ENCODE measurements around the gene SKAP2. TPM values are rescaled to one million over a fixed set of nuclear protein-coding genes. Genes with fewer than 3 reads are reported as not detected.

SKAP2 gene
- total RNA-seq, 1 experiment from 2014 or later, result 3.2 TPM

DNA sequence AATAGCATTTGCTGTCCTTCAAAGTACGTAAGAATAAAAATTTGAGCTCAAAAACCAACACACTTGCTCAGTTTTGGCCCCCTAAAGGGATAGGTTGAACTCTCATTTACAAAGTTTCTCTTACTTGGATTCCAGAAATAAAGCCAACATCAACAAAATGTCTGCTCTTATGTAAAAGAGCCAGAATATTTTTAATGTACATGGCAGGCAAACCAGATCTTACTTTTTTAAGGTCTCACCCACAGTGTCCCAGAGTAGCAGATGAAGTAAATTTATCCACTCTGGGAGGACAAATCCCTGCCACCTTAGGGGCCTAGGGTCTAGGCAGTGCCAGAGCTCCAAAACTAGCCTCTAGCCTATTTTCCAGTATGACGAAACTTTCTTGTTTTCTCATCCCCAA is 159.6 kb downstream of the SKAP2 start:
- H2AFZ ChIP-seq (ENCODE audit: low read length), result no peak overlapping the region
- no peak overlapping the region for H2BK120ac ChIP-seq (ENCODE audit: low read depth, low read length, poor library complexity, severe bottlenecking)
- no peak overlapping the region for H3K4me3 Mint-ChIP-seq
- H3K9me3 ChIP-seq (ENCODE audit: control insufficient read depth, low read depth, low read length), result no peaks in the 10 kb centered on the region
- H3K4me1 Mint-ChIP-seq, result peaks cover 0 to 4% of the 10 kb centered on the region in 2 experiments; a peak in 2 of 4 replicates
- no peak overlapping the region for H4K91ac ChIP-seq (ENCODE audit: insufficient read length, low read depth, low read length)
- H3K27ac Mint-ChIP-seq, result no peak overlapping the region
- no peak overlapping the region for H2AK5ac ChIP-seq (ENCODE audit: insufficient read length, low read length)
- H2BK20ac ChIP-seq (ENCODE audit: low read depth, low read length, poor library complexity, severe bottlenecking), result no peak overlapping the region
- no peak overlapping the region for H3K27ac ChIP-seq (ENCODE audit: insufficient read length, low read depth, low read length)
- no peaks in the 10 kb centered on the region for H3K4me1 ChIP-seq (ENCODE audit: insufficient read depth, low read length)
- no peaks in the 10 kb centered on the region for H3K23me2 ChIP-seq (ENCODE audit: insufficient read length, low read depth, low read length, poor library complexity, severe bottlenecking)
- no peak overlapping the region for H3K4ac ChIP-seq (ENCODE audit: low read depth, low read length)
- H3K23ac ChIP-seq (ENCODE audit: insufficient read length, low read depth, low read length), result no peak overlapping the region
- WGBS (ENCODE audit: extremely low coverage, insufficient read length, low lambda C conversion rate), result no CpG with 5 or more reads among the region's 2 CpGs
- no peak for DNase-seq
- no peaks in the 10 kb centered on the region for H3K79me2 ChIP-seq (ENCODE audit: insufficient read depth, low read length)
- H4K8ac ChIP-seq (replicated peaks; ENCODE audit: insufficient read length, low read depth, low read length), result no peak overlapping the region
- no peak overlapping the region for H3K56ac ChIP-seq (ENCODE audit: insufficient read length, low read depth, low read length)
- no peak overlapping the region for H2BK15ac ChIP-seq (ENCODE audit: low read depth, low read length)
- H3K27me3 ChIP-seq (ENCODE audit: insufficient read depth, low read length), result no peaks in the 10 kb centered on the region
- H2BK5ac ChIP-seq (ENCODE audit: insufficient read length, low read length), result no peak overlapping the region
- no peak overlapping the region for H3T11ph ChIP-seq (ENCODE audit: low read length)
- no peak overlapping the region for H2BK12ac ChIP-seq (ENCODE audit: insufficient read length, low read depth, low read length)
- no peak overlapping the region for H3K9ac ChIP-seq (ENCODE audit: extremely low read depth, insufficient read length, low read length)
- no peaks in the 10 kb centered on the region for H3K79me1 ChIP-seq (ENCODE audit: insufficient read depth, low read depth, low read length, poor library complexity, severe bottlenecking)
- no peak overlapping the region for H3K4me2 ChIP-seq (ENCODE audit: insufficient read depth, insufficient read length, low read length)
- H3K18ac ChIP-seq (ENCODE audit: insufficient read length, low read depth, low read length), result no peak overlapping the region
- H4K5ac ChIP-seq (ENCODE audit: insufficient read length, low read depth, low read length), result no peak overlapping the region
- no peaks in the 10 kb centered on the region for H3K9me3 Mint-ChIP-seq
- no peaks in the 10 kb centered on the region for H4K20me1 ChIP-seq (ENCODE audit: control insufficient read depth, insufficient read depth, insufficient read length)
- no peak overlapping the region for H3K14ac ChIP-seq (ENCODE audit: insufficient read depth, low read length)
- H3K27me3 Mint-ChIP-seq (ENCODE audit: low read depth), result no peaks in the 10 kb centered on the region
- TF ChIP-seq, protein P1, sequence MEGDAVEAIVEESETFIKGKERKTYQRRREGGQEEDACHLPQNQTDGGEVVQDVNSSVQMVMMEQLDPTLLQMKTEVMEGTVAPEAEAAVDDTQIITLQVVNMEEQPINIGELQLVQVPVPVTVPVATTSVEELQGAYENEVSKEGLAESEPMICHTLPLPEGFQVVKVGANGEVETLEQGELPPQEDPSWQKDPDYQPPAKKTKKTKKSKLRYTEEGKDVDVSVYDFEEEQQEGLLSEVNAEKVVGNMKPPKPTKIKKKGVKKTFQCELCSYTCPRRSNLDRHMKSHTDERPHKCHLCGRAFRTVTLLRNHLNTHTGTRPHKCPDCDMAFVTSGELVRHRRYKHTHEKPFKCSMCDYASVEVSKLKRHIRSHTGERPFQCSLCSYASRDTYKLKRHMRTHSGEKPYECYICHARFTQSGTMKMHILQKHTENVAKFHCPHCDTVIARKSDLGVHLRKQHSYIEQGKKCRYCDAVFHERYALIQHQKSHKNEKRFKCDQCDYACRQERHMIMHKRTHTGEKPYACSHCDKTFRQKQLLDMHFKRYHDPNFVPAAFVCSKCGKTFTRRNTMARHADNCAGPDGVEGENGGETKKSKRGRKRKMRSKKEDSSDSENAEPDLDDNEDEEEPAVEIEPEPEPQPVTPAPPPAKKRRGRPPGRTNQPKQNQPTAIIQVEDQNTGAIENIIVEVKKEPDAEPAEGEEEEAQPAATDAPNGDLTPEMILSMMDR (conservative IDR thresholded peaks at IDR 0.05), result no peak
- no peaks in the 10 kb centered on the region for H3K36me3 Mint-ChIP-seq (ENCODE audit: insufficient read depth in 1 of 3, low read depth in 3 of 3)

Measured in H9 (cell line).